ENCODE measurements around the gene TGFBR3. TPM values are rescaled to one million over a fixed set of nuclear protein-coding genes. Genes with fewer than 3 reads are reported as not detected.

Gene TGFBR3
- polyA plus RNA-seq, 1 donor (not counting 4 experiments of a cell fraction or from before 2014, with no cell fraction given) = 1.2 TPM

DNA sequence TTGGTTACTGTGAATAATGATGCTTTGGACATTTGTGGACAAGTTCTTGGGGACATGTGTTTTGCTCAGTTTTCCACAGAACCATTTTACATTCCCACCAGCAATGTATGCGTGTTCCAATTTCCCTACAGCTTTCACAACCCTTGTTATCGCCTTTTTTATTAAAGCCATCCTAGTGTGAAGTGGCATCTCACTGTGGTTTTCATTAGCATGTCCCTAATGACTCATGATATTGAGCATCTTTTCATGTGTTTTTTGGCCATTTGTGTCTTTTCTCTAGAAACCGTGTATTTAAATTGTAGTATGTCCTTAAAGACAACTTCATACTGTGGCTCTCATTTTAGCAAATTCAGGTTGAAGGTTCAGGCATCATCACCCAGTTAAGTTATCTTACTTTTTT is 132.1 kb downstream of the TGFBR3 start:
- no peaks in the 10 kb centered on the region for H3K36me3 ChIP-seq (ENCODE audit: control insufficient read depth in 2 of 2, extremely low read depth in 1 of 2, insufficient read depth in 2 of 2, low read length in 2 of 2)
- no peaks in the 10 kb centered on the region for H3K27me3 ChIP-seq (ENCODE audit: control insufficient read depth, extremely low read depth, insufficient read depth, low read length)
- no peak overlapping the region for H3K4me2 ChIP-seq (ENCODE audit: control insufficient read depth, extremely low read depth, insufficient read depth, low read depth, low read length)
- no peak overlapping the region for H3K9ac ChIP-seq (ENCODE audit: control insufficient read depth, extremely low read depth, insufficient read depth, low read length)
- H3K4me3 ChIP-seq (ENCODE audit: control insufficient read depth in 2 of 3, extremely low read depth in 1 of 3, insufficient read depth in 2 of 3, low read depth in 1 of 3, low read length in 3 of 3) = no peak overlapping the region
- no peaks in the 10 kb centered on the region for H3K79me2 ChIP-seq (ENCODE audit: control insufficient read depth, insufficient read depth, low read length)
- TF ChIP-seq EZH2 (IDR thresholded peaks at IDR 0.05; ENCODE audit: low read length) (no peak), CTCF (optimal IDR thresholded peaks at IDR 0.05 in 1 of 3, IDR thresholded peaks at IDR 0.05 in 1 of 3, conservative IDR thresholded peaks at IDR 0.05 in 1 of 3; ENCODE audit: extremely low read depth in 1 of 3, insufficient read depth in 2 of 3, low read length in 3 of 3) (no peak)
- FAIRE-seq (no peak), DNase-seq (ENCODE audit: low read depth, low spot score) (no peak)
- dilution Hi-C loops (cut with MboI; ENCODE audit: extremely low pct_ligation_motif_present, low sequenced_read_pairs) = no loop called here
- no peaks in the 10 kb centered on the region for H4K20me1 ChIP-seq (ENCODE audit: control insufficient read depth, extremely low read depth, insufficient read depth, low read length)
- H3K9me1 ChIP-seq (ENCODE audit: control insufficient read depth, extremely low read depth, insufficient read depth, low read length) = no peaks in the 10 kb centered on the region
- H3K4me1 ChIP-seq (ENCODE audit: control insufficient read depth, extremely low read depth, insufficient read depth, low read length) = no peaks in the 10 kb centered on the region
- H3K9me3 ChIP-seq (ENCODE audit: control insufficient read depth, low read depth, low read length) = no peaks in the 10 kb centered on the region
- H2AFZ ChIP-seq (ENCODE audit: control insufficient read depth, low read length) = no peak overlapping the region
- H3K27ac ChIP-seq (ENCODE audit: control insufficient read depth, insufficient read depth, low read length) = no peak overlapping the region

DNA sequence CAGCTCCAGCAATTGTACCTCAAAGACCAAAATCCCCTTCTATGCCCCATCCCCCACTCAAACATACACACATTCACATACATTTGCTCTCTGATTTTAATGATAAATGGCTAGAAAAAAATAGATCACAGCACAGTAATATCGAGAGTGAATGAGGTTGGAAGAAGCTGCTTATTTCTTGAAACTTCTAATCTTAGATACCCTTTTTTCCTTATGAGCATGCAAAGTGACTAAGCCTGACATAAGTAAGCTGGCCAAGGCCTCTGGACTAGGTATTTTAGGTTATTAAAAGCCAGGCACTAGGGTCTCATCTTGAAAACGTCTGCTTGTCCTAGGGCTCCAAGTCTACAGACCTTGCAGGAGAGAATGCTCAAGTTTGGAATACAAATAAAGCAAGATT is 133.6 kb downstream of the TGFBR3 start:
- no peaks in the 10 kb centered on the region for H3K9me1 ChIP-seq (ENCODE audit: control insufficient read depth, extremely low read depth, insufficient read depth, low read length)
- no peak for FAIRE-seq
- no peaks in the 10 kb centered on the region for H3K27me3 ChIP-seq (ENCODE audit: control insufficient read depth, extremely low read depth, insufficient read depth, low read length)
- H4K20me1 ChIP-seq (ENCODE audit: control insufficient read depth, extremely low read depth, insufficient read depth, low read length) = no peaks in the 10 kb centered on the region
- TF ChIP-seq EZH2 (IDR thresholded peaks at IDR 0.05; ENCODE audit: low read length) (no peak), CTCF (optimal IDR thresholded peaks at IDR 0.05 in 1 of 3, IDR thresholded peaks at IDR 0.05 in 1 of 3, conservative IDR thresholded peaks at IDR 0.05 in 1 of 3; ENCODE audit: extremely low read depth in 1 of 3, insufficient read depth in 2 of 3, low read length in 3 of 3) (no peak)
- no peaks in the 10 kb centered on the region for H3K9me3 ChIP-seq (ENCODE audit: control insufficient read depth, low read depth, low read length)
- dilution Hi-C loops (cut with MboI; ENCODE audit: extremely low pct_ligation_motif_present, low sequenced_read_pairs) = no loop called here
- no peak overlapping the region for H3K4me2 ChIP-seq (ENCODE audit: control insufficient read depth, extremely low read depth, insufficient read depth, low read depth, low read length)
- H3K4me1 ChIP-seq (ENCODE audit: control insufficient read depth, extremely low read depth, insufficient read depth, low read length) = no peaks in the 10 kb centered on the region
- no peak overlapping the region for H2AFZ ChIP-seq (ENCODE audit: control insufficient read depth, low read length)
- no peak overlapping the region for H3K9ac ChIP-seq (ENCODE audit: control insufficient read depth, extremely low read depth, insufficient read depth, low read length)
- no peak for DNase-seq (ENCODE audit: low read depth, low spot score)
- H3K27ac ChIP-seq (ENCODE audit: control insufficient read depth, insufficient read depth, low read length) = no peak overlapping the region
- H3K4me3 ChIP-seq (ENCODE audit: control insufficient read depth in 2 of 3, extremely low read depth in 1 of 3, insufficient read depth in 2 of 3, low read depth in 1 of 3, low read length in 3 of 3) = no peak overlapping the region
- no peaks in the 10 kb centered on the region for H3K36me3 ChIP-seq (ENCODE audit: control insufficient read depth in 2 of 2, extremely low read depth in 1 of 2, insufficient read depth in 2 of 2, low read length in 2 of 2)
- H3K79me2 ChIP-seq (ENCODE audit: control insufficient read depth, insufficient read depth, low read length) = no peaks in the 10 kb centered on the region

Data from keratinocyte (primary cell).